HepG2 (cell line): ENCODE measurements around the gene MRPS25. TPM values are rescaled to one million over a fixed set of nuclear protein-coding genes. Genes with fewer than 3 reads are reported as not detected.

ENCODE experiments used
- ATAC-seq: fragments of 200-7000 bp; cut with Tn5 transposase; 3 replicates; pipeline ENCODE4 v1.9.1; 2020; ENCODE audit warnings: mild to moderate bottlenecking, moderate library complexity
- BruUV-seq: library from RNA; stranded (reverse); fragments of 400-500 nt; replicated peaks from 2 replicates; lab custom pipeline; 2021; lab: Mats Ljungman, UMichigan
- CTCF ChIA-PET: fragments of 300-600 bp; formaldehyde crosslinking; extraction: SDS; loops from one replicate; lab custom pipeline; 2021; ENCODE audit warnings: low total read pairs, inconsistent platforms, low intra/inter-chr PET ratio; lab: Yijun Ruan, JAX
- POLR2A ChIA-PET: fragments of 350-600 bp; sonication (Branson Sonifier 250); formaldehyde crosslinking; loops from one replicate; lab custom pipeline; 2020; ENCODE audit warnings: antibody characterized with exemption, inconsistent platforms; lab: Yijun Ruan, JAX
- DNase-seq: peaks from one replicate; pipeline ENCODE4 v3.0.0-alpha.2; 2015; ENCODE audit warnings: low spot score
- FAIRE-seq: peaks from 3 replicates; lab custom pipeline; 2011; peaks lifted over from hg19 to GRCh38; lab: Jason Lieb, UNC
- H2AFZ ChIP-seq: one replicate; pipeline ENCODE4 v1.6.1; 2011; ENCODE audit warnings: low read length, inconsistent platforms
- H3K27ac ChIP-seq: fragments of 300-600 bp; 3 replicates; pipeline ENCODE4 v1.8.0; 2011; ENCODE audit warnings: mixed run types, mild to moderate bottlenecking, mixed read lengths, low read length, inconsistent platforms; ENCODE audit not compliant: insufficient read depth; ENCODE audit errors: extremely low read length
- H3K27me3 ChIP-seq, 2 experiments: fragments of 200-600 bp in 1 of 2; 2 replicates in 1 of 2; 3 replicates in 1 of 2; pipeline versions ENCODE4 v1.6.0 to v1.8.0; 2011; ENCODE audit warnings: low read length in 2 of 2, mild to moderate bottlenecking in 2 of 2, moderate library complexity in 2 of 2, inconsistent platforms in 1 of 2; ENCODE audit not compliant: insufficient read depth in 2 of 2, control insufficient read depth in 1 of 2
- H3K36me3 ChIP-seq, 2 experiments: fragments of 200-600 bp in 1 of 2; replicated peaks in 1 of 2; 2 replicates in 1 of 2; 3 replicates in 1 of 2; pipeline versions ENCODE4 v1.5.1 to v1.8.0; 2011; ENCODE audit warnings: low read length in 2 of 2, inconsistent platforms in 1 of 2; ENCODE audit not compliant: insufficient read depth in 2 of 2, control insufficient read depth in 1 of 2
- H3K4me1 ChIP-seq: 2 replicates; pipeline ENCODE4 v1.5.1; 2012; ENCODE audit warnings: low read length, inconsistent platforms; ENCODE audit not compliant: insufficient read depth
- H3K4me2 ChIP-seq: 2 replicates; pipeline ENCODE4 v1.6.0; 2011; ENCODE audit warnings: low read depth, low read length, inconsistent platforms
- H3K4me3 ChIP-seq, 3 experiments: fragments of 200-600 bp in 1 of 3; sonication (generic), shearing (Covaris generic) in 1 of 3; replicated peaks in 1 of 3; 2 replicates each; pipeline ENCODE4 v1.5.1; 2011 to 2016; ENCODE audit warnings: low read length in 3 of 3, inconsistent platforms in 2 of 3, low read depth in 2 of 3, mild to moderate bottlenecking in 2 of 3, control low read depth in 1 of 3, mixed read lengths in 1 of 3; ENCODE audit not compliant: insufficient read depth in 1 of 3
- H3K79me2 ChIP-seq: one replicate; pipeline ENCODE4 v1.6.1; 2011; ENCODE audit warnings: low read length, inconsistent platforms; ENCODE audit not compliant: insufficient read depth
- H3K9ac ChIP-seq: 2 replicates; pipeline ENCODE4 v1.6.0; 2011; ENCODE audit warnings: mild to moderate bottlenecking, low read depth, low read length, inconsistent platforms; ENCODE audit not compliant: insufficient read depth
- H3K9me3 ChIP-seq: 2 replicates; pipeline ENCODE4 v1.5.1; 2012; ENCODE audit warnings: mild to moderate bottlenecking, low read length
- H4K20me1 ChIP-seq: 2 replicates; pipeline ENCODE4 v1.6.0; 2011; ENCODE audit warnings: inconsistent platforms, mild to moderate bottlenecking, low read length, moderate library complexity; ENCODE audit not compliant: insufficient read depth
- AHR ChIP-seq: IDR thresholded peaks from 2 replicates; pipeline ENCODE4 v1.6.1; 2018; ENCODE audit warnings: missing genetic modification reagents, missing compliant biosample characterization
- HNRNPL ChIP-seq: fragments of 200-400 bp; formaldehyde crosslinking; IDR thresholded peaks from 2 replicates; pipeline ENCODE4 v1.6.1; 2017; ENCODE audit warnings: mild to moderate bottlenecking, low read depth, low read length
- KDM5A ChIP-seq: fragments of 200-600 bp; sonication (generic); IDR thresholded peaks from 2 replicates; pipeline ENCODE4 v1.7.0; 2018; ENCODE audit warnings: antibody characterized with exemption, mild to moderate bottlenecking, low read length, borderline replicate concordance
- KLF11 ChIP-seq: IDR thresholded peaks from 2 replicates; pipeline ENCODE4 v1.6.1; 2016; ENCODE audit warnings: missing compliant biosample characterization
- NFIB ChIP-seq: sonication (generic); formaldehyde crosslinking; IDR thresholded peaks from 2 replicates; pipeline ENCODE4 v1.9.0; 2021; ENCODE audit warnings: missing genetic modification reagents, mild to moderate bottlenecking, borderline replicate concordance
- POLR2A ChIP-seq, 2 experiments: IDR thresholded peaks; 2 replicates each; pipeline ENCODE4 v1.6.1; 2011; ENCODE audit warnings: low read depth in 2 of 2, low read length in 2 of 2, mild to moderate bottlenecking in 1 of 2, moderate library complexity in 1 of 2; ENCODE audit not compliant: insufficient read depth in 1 of 2
- TBX2 ChIP-seq: sonication (generic); formaldehyde crosslinking; IDR thresholded peaks from 2 replicates; pipeline ENCODE4 v1.5.0; 2020; ENCODE audit warnings: missing genetic modification reagents, mild to moderate bottlenecking, borderline replicate concordance
- ZBTB8A ChIP-seq: sonication (generic); formaldehyde crosslinking; IDR thresholded peaks from 2 replicates; pipeline ENCODE4 v1.4.0; 2020; ENCODE audit warnings: mild to moderate bottlenecking, low read depth, missing genetic modification reagents, borderline replicate concordance
- ZFX ChIP-seq: sonication (generic); formaldehyde crosslinking; IDR thresholded peaks from 2 replicates; pipeline ENCODE4 v1.4.0; 2020; ENCODE audit warnings: mild to moderate bottlenecking, low read depth, missing genetic modification reagents, moderate library complexity
- ZNF772 ChIP-seq: sonication (generic); formaldehyde crosslinking; IDR thresholded peaks from 2 replicates; pipeline ENCODE4 v1.5.0; 2020; ENCODE audit warnings: mild to moderate bottlenecking, missing genetic modification reagents
- whole genome bisulfite sequencing: methylation state at CpG from one replicate; pipeline ENCODE4 v1.1.6; 2017; ENCODE audit warnings: low lambda C conversion rate; 5-methylcytosine and 5-hydroxymethylcytosine counted together
- in situ Hi-C: cut with HindIII; loops from 2 replicates; pipeline ENCODE4 v1.10.0; 2017; ENCODE audit warnings: low pct_unique_long_range_greater_than_20kb; ENCODE audit not compliant: extremely low pct_ligation_motif_present
- intact Hi-C: fragments of 100-400 bp; cut with micrococcal nuclease; formaldehyde crosslinking; loops from one replicate; pipeline ENCODE4 v1.10.0; 2022; ENCODE audit not compliant: unreplicated experiment
- polyA plus RNA-seq, 8 experiments: library from polyadenylated mRNA; depleted of rRNA in 3 of 8; stranded (reverse) in 7 of 8; unstranded in 1 of 8; fragments of >200 nt; fragmentation: Illumina TruSeq in 4 of 8; extraction: Trizol in 4 of 8; gene quantifications; 2 replicates each; pipeline versions ENCODE4 v1.2.1 to v1.2.3, GENCODE V29; 2011 to 2016; ENCODE audit warnings: low read depth in 4 of 8, missing spikeins in 1 of 8, mixed read lengths in 1 of 8; ENCODE audit not compliant: insufficient read depth in 1 of 8
- total RNA-seq, 5 experiments: library from RNA; depleted of rRNA; stranded (reverse); fragments of >200 nt; fragmentation: Illumina TruSeq; extraction: Trizol; gene quantifications; 2 replicates each; pipeline ENCODE4 v1.2.3, GENCODE V29; 2016; ENCODE audit warnings: low read depth in 1 of 5

Gene MRPS25
- total and polyA plus RNA-seq, 2 of the 13 experiments (the other 11 are each of a cell fraction or from before 2014, with no cell fraction given) = 60.1 to 74.3 TPM

GRCh38 chr3:15063656-15064286 is 1.3 kb downstream of the MRPS25 start:
- ChIA-PET CTCF (no interaction called here), POLR2A (interaction anchor here (0.6 to 2.3 kb wide), 3 partner anchors 23 to 37 kb away, joined by 3 to 14 read pairs (median 3); partner anchors contain the start of gene RBSN)
- BruUV-seq = no TSS peak
- peak overlapping the region; percentile 84 to 88 (median 87) for H3K4me3 ChIP-seq
- in situ Hi-C loops (no loop called here), intact Hi-C loops (no loop called here)
- no peaks in the 10 kb centered on the region; a peak in 1 of 5 replicates for H3K27me3 ChIP-seq
- DNase-seq (no peak), ATAC-seq (peak; percentile 10), FAIRE-seq (no peak)
- TF ChIP-seq KDM5A (no peak), POLR2A (IDR thresholded peaks at IDR 0.05; ENCODE audit: insufficient read depth in 1 of 2, low read depth in 2 of 2, low read length in 2 of 2) (0 out of 4 replicates have a peak, but pooled peaks of 1 of the 2 experiments have one; percentile 12)
- peak overlapping the region; percentile 97 for H3K9ac ChIP-seq
- WGBS = 61% methylated on average over 6 of the region's 13 CpGs
- peaks cover 36% of the 10 kb centered on the region for H3K79me2 ChIP-seq
- no peaks in the 10 kb centered on the region for H3K9me3 ChIP-seq
- peaks cover 2 to 13% of the 10 kb centered on the region in 2 experiments; a peak in 4 of 5 replicates for H3K36me3 ChIP-seq
- peak overlapping the region; percentile 87 for H3K4me2 ChIP-seq
- H3K4me1 ChIP-seq = peaks cover 25% of the 10 kb centered on the region
- H4K20me1 ChIP-seq = peaks cover 20% of the 10 kb centered on the region
- peak overlapping the region; percentile 77 for H3K27ac ChIP-seq
- H2AFZ ChIP-seq = no peak overlapping the region

DNA sequence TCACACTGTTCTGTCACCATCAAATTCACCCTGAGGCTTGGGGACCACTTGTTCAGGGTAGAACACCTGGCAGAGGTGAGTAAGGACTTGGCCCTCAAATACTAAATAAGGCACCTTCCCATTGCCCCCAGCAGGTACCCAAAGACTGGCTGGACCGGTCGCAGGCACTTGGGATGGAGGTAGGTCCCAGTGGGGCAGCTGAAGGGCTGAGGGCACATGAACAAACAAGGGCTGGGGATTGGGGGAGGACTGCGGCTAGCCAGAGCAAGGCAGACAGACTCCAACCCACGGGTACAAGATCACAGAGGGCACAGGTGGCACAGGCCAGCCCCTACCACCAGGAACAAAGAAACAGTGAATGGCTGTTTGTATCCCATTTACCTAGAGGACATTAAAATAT is 1.9 kb downstream of the MRPS25 start:
- H3K9ac ChIP-seq = peak overlapping the region; percentile 97
- CTCF ChIA-PET = no interaction called here

More for the DNA sequence above, 1.9 kb downstream of the MRPS25 start:
- no peaks in the 10 kb centered on the region; a peak in 1 of 5 replicates for H3K27me3 ChIP-seq
- WGBS = 55% methylated on average over 4 of the region's 4 CpGs
- no peak for FAIRE-seq
- intact Hi-C loops (no loop called here), in situ Hi-C loops (no loop called here)
- no peak overlapping the region for H2AFZ ChIP-seq
- H3K79me2 ChIP-seq = peaks cover 41% of the 10 kb centered on the region
- H3K36me3 ChIP-seq = peaks cover 2 to 19% of the 10 kb centered on the region in 2 experiments; a peak in 4 of 5 replicates
- ATAC-seq = peak; percentile 6
- no TSS peak for BruUV-seq
- no peak for TF ChIP-seq ZNF772 (CRISPR knock-in tag)
- TF ChIP-seq ZBTB8A (CRISPR knock-in tag) = no peak
- TF ChIP-seq KLF11 (CRISPR knock-in tag) = no peak
- TF ChIP-seq AHR (CRISPR knock-in tag) = no peak
- no peak for TF ChIP-seq NFIB (CRISPR knock-in tag)
- no peak for TF ChIP-seq ZFX (CRISPR knock-in tag)
- TF ChIP-seq HNRNPL = peak; percentile 74; the same call in 1 of the 2 replicates
- no peak for TF ChIP-seq TBX2 (CRISPR knock-in tag)
- peak overlapping the region; percentile 87 for H3K4me2 ChIP-seq
- peak overlapping the region; percentile 77 for H3K27ac ChIP-seq
- POLR2A ChIA-PET = interaction anchor here (2.3 kb wide), 1 partner anchor 36 kb away, joined by 14 read pairs; the partner anchor contains the start of gene RBSN
- H4K20me1 ChIP-seq = peaks cover 20% of the 10 kb centered on the region
- peak overlapping the region; percentile 84 to 88 (median 87) for H3K4me3 ChIP-seq
- H3K9me3 ChIP-seq = no peaks in the 10 kb centered on the region
- H3K4me1 ChIP-seq = peaks cover 25% of the 10 kb centered on the region
- no peak for DNase-seq
